NCI-H128 (cell line): ENCODE measurements around the gene RASA2.
"Not testable (repeated sequence)": the region's sequence is repeated elsewhere in the genome, so short reads cannot be mapped to it uniquely, and the experiment has no call there.

Experiments used
- DNase-seq: peaks from one replicate; lab custom pipeline; 2025; ENCODE audit not compliant: unreplicated experiment; lab: John Stamatoyannopoulos, UW

The RASA2 gene

DNA sequence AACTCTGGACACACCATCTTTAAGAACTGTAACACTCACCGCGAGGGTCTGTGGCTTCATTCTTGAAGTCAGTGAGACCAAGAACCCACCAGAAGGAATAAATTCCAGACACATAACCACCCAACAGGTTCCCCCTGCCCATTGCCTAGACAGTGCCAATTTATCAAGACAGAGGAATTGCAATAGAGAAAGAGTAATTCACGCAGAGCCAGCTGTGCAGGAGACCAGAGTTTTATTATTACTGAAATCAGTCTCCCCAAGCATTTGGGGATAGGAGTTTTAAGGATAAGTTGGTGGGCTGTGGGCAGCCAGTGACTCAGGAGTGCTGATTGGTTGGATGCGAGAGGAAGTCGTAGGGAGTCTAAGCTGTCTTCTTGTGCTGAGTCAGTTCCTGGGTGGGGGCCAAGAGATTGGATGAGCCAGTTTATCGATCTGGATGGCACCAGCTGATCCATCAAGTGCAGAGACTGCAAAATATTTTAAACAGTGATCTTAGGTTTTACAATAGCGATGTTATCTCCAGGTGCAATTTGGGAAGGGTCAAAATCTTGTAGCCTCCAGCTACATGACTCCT lies 142.1 kb downstream of the RASA2 start:
- DNase-seq, result not testable (repeated sequence)

DNA sequence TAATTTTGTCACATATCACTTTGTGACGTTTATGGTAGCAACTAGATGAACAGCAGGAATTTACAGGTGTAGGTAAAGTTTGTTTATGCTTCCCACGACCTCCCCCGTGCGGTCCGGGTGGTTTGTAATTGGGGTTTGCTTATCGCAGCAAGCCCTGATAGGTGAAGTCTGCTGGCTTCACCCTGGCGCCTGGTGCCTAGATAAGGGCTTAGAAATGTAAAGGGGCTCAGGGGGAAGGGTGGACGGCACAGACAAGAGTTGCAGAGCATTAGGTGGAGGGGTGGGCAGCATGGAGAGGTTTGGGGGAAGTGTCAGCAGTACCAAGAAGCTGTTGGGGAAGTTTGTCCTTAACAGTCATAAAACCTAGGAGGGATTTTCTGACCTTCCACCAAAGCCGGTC lies 143.1 kb downstream of the RASA2 start:
- DNase-seq, result no peak

DNA sequence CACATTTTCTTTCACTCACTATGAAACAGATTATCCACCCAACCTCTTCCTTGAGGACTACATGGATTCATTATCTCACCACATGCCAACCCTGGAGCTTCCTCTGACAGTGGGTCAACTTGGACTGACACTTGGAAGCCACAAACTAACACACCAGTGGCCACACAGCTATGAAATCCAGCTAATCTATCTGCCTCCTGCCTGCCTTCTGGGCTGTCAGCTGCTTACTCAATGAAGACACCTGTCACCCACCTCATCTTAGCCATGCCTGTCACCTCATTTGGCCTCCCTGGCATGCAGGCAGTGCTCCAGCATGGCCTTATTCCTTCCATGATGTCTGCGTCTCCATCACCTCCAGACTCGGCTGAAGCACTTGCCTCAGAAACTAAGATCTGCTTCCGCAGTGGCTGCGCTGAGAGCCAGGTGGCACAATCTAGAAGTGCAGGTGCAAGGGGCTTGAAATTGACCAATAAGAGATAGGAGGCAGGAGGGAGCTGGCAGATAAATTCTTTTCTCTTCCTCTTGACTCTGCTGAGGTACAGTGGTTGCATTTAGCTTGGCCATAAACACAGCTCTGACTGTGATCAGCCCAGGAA lies 146.1 kb downstream of the RASA2 start:
- no peak for DNase-seq

DNA sequence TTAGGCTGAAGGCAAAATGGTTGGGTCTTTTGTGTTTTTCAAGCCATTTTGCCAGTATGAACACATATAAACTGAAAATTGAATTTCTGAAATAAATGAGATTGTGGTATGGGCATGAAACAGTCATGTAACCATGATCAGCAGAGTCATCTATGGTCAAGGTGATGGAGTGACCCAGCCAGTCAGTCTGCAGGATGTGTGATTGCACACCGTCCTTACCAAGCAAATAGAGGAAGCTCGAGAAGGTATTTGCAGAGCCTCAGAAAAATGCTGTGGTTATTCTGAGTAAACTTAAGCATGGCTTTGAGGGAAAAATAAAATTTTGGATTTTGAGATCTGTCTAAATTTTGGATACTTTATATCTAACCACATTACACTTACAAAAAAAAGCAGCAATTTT lies 155.4 kb downstream of the RASA2 start:
- DNase-seq, result no peak

DNA sequence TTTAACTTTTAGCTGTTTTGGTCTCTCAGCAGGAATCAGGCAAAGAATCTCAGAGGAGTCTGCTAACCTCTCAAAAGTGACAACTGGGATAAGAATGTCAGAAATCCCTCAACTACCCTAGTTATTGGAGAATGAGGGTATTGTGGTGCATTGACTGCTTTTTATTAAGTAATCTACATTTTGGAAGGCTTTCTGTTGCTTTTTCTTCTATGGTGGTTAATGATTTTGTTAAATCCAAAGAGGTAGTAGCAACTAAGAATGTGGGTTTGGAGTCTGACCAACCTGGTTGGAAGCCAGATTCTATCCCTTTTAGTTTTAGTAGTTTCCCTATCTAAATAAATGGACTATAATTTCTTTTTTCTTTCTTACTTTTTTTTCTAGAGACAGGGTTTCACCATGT lies 156.6 kb downstream of the RASA2 start:
- DNase-seq, result no peak

DNA sequence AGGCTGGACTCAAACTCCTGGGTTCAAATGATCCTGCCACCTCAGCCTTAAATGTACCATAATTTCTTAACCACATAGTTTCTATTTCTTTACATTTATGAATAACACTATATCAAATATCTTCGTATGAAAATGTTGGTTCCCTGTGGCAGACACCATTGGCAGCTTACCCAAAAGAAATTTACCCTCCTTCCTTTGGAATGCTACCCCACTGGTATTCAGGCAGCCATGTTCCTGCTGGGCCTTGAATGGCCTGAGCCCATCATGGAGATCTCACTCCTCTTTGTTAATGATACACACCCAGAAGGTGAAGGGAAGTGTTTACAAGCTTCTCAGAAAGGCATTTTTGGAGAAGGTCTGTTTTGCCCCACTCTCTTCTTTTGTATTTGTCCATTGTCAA lies 157.0 kb downstream of the RASA2 start:
- no peak for DNase-seq

DNA sequence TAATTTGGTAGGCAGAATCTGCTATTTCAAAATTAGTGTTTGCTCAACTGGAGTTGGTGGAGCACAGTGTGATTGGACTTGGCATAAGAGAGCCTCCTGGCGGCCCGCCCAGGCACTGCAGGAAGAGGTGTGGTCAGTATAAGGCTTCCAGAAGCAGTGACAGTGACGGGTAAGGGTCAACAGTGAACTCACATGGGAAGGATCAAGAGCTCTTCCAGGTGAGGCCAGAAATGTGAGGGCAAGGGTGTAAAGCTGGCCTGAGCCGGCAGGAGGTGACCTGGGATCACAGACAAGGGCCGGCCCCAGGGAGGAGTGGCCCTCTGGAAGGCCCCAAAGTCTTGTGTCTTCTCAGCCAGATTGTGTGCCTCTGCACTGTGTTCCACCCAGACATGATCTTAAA lies 158.1 kb downstream of the RASA2 start:
- no peak for DNase-seq

DNA sequence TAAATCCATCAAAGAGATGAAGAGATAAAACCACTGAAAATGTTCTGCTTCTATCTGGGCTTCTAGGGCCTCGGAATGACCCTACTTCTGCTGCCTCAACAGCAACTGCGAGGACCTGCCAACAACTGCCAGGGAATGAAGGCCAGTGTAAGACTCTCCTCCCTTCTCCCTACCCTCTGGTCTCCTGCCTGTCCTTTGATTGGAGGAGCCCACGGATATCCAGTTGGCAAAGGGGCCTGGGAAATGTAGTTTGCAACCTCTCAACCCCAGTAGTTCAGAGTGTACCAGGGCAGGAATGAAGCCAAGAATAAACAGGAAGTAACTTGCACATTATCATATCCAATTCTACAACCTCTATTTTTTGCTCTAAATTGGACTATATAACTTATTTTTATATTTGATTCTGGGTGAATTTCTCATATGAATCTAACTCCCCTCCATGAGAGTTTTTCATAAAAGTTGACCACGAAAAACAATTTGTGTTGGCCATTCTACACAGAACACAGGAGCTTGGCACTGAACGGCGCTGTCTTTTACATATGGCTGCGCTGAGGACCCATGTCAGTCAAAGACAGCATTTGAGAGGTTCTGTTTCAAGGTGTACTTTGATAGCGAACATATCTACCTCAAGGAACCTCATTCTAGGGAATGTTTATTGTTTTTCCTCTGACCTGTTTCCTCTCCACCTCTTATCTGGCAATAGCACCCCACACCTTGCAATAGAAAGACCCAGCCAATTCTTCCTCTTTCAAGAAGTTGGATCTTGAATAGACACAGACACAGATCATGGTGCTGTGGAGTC lies 160.1 kb downstream of the RASA2 start:
- DNase-seq, result no peak

DNA sequence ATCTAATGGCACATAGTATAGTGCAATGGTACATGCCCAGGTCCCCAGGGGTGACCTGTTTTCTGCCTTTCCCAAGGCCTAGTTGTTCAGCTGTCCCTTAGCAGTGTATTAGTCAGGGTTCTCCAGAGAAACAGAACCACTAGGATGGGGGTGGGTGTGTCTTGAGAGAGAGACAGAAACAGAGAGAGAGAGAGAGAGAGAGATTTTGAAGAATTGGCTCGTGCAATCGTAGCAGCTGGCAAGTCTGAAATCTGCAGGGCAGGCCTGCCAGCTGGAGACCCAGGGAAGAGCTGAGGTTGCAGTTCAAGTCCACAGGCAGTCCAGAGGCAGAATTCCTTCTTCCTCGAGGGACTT lies 160.7 kb downstream of the RASA2 start:
- DNase-seq, result no peak

DNA sequence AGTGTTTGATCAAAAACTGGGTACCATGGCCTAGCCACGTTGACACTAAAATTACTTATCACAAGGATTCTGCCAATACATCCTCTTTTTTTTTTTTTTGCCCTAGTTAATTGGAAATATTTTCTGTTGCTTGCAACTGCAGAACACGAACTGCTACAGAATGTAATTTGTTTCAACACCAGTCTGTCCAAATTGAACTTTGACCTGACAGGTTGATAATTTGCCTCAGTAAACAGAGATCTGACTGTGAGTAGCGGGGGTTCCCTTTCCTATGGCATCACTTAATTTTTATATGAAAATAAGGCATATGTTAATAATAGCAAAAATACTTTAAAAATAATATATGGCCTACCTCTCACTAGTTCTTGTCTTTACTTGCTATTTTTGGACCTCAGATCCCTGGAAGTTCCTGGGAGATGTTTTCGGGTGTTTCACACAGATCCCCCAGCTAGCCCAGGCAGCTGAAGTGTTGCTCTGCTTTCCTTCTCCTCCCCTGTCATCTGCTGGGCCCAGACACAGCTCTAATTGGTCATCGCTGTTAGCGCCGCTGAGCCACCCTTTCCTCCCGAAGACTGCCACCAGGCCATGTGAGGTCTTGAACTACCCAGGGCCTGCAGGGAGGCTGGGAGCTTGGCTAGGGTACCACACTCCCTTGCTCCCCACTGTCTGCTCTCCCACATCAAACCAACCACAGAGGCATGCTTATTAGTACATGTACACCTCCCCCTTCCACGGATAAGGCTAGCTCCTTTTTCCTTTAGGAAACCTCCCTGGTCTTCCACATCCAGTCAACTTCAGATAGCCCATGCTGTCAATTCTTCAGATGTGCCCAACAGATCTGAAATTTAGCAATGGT lies 161.5 kb downstream of the RASA2 start:
- DNase-seq, result no peak

DNA sequence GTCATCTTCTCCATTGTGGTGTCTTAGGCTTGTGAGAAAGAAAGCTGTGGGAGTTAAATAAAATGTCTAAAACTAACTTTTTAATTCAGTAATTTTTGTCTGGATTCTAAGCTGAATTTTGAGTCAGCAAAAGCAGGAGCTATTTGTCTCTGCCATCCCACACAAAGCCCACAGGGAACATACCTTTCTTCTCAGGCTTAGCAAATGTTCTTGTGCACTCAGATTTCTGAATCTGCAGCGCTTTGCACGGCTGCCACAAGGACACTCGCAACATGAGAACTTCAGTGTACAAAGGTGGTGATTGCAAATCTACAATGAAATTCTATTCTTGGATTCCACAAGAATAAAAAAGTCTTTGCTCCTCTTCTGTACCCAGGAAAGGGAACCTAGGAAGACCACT lies 163.0 kb downstream of the RASA2 start:
- DNase-seq, result no peak

DNA sequence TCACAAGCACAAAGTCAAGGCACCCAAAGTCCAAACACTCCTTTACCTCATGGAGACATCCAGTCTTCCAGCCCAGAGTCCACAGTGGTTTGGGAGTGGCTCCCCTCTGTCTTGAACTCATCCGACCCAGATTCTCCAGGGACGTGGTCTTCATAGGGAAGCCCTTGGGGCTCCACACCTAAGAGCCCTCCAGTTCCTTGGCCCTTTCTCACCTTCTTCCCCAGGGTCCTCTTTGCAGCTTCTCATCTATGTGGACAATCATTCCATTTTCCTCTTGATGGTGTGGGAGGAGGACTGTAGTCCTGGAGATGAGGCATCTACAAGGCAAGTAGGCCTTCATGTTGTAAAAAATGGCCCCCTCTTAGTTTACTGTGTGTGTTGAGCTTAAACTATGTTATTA lies 164.0 kb downstream of the RASA2 start:
- DNase-seq, result no peak

DNA sequence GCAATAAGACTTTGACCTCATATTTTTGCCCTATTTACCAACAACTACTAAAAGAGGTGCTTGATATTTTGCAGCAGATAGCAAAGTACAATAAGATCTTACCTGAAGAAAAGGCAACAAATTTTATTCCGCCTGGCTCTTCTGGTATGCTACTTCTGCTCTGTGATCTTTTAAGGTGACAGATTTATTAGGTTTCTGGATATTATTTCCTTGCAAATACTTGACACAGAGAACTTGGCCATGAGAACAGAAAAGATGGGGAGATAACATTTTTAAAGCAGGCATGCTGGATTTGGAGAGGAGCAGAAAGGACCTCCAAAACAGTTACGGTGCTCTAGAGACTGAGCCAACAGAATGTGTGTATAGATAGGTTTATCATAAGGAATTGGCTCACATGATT lies 164.6 kb downstream of the RASA2 start:
- DNase-seq, result no peak

DNA sequence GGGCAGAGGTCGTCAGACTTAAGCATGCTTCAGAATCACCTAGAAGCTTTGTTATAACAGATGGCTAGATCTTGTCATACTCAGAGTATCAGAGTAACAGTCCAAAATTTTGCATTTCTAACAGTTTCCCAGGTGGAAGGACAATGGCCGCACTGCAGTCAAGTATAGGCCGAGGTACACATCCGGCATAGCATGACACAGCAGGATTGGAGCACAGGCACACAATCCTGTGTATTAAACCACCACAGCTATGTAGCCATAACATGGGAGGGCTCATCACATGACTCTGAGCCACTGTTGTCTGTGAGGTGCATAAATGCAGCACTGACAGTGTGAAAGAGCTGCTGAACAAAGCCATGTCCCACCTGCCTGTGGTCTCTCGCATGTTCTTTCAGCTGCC lies 165.5 kb downstream of the RASA2 start:
- DNase-seq, result no peak

DNA sequence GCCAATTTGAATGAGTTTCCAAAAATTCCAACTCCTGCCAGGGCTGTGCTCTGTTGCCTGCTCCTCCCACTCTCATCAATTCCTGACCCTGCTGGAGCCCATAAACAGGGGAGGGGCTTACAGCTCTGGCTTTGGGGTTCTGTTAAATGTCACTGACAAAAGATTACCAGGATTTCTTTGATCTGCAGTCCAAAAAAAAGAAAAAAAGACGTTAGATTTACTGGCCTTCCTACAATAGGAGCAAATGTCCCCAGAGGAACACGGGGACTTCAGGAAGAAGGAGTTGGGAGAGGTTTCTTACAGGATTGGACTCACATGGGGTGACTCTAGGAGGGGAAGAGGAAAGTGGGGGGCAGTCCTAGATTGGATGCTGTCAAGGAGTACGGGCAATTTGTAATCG lies 167.0 kb downstream of the RASA2 start:
- no peak for DNase-seq

DNA sequence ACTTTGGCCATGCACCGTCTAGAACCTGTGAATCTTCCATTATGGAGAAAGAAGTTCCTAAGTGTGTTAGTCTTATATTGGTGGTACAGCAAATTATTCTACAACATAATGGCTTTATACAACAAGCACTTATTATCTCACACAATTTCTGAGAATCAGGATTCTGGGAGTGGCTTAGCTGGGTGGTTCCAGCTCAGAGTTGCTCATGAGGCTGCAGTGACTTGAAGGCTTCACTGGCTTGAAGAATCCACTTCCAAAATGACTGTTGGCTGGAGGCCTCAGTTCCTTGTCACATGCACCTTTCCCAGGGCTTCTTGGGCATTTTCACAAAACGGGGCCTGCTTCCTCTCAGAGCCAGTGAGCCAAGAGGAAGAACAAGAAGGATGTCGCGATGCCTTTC lies 169.0 kb downstream of the RASA2 start:
- DNase-seq, result no peak

DNA sequence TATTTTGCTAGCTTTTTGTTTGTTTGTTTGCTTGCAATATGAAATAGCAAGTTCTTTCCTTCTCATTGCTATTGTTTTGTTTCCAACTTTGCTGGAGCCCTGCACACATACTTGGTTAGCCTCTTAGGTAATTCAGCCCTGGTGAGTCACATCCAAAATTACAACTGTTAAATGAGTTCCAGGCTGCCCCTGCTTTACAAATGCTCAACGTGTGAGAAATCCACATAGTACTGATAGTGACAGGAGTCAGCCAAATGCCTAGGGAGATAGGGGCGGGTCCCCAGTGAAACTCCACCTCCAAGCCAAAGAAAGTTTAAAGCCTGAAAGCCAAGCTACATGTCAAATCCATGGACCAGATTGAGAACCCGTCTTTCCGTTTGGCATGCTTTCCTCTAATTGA lies 169.9 kb downstream of the RASA2 start:
- no peak for DNase-seq

DNA sequence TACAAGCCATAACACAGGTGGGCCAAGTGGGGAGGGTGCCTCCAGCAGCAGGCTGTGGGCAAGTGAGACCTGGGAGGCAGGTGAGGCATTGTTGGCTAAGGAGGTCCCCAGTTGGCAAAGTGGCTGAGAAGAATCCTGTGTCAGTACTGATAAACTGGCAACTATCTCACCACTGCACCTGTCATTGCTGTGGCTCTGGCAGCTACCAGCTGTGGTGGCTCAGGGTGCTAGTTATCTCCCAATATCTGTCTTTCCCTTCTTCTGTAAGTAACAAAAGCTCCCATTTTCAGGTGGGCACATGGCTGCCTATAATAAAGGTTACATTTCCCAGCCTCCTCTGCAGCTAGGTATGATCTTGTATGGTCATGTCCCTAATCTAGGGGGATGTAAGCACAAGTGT lies 170.7 kb downstream of the RASA2 start:
- DNase-seq, result no peak

DNA sequence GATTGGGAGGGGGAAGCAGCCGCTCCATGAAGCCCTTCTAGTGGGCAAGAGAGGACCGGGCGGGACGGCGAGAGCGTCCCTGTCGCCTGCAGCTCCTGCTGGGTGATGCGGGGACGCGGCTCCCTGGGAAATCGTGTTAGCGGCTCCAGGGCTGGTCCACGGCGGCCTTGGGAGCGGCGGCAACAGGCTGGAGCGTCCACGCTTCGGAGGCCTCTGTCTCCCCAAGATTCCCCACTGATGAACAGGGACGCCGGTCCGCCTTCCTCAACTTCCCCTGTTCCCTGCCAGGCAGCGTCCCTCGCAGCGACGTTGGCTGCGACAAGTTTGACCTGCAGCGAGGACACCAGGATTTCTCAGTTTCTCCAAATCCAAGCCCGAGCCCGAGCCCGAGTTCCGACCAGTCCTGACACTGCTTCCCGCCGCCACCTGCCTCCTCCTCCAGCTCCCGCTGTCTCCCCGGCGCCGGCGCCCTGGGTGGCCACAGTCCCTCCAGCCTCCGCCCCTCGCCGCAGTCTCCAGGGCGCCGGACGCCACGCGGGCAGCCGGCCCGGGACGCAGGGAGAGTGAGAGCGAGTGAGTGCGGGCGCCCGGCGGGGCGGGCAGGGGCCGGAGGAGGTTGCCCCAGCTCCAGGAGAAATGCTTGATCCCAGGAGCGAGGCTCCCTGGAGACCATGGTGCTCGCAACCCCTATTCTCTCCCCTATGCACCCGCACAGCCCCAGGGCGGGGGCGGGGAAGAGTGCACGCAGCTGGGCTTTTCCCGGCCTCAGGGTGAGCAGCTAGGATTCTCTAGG lies 173.2 kb downstream of the RASA2 start:
- no peak for DNase-seq

DNA sequence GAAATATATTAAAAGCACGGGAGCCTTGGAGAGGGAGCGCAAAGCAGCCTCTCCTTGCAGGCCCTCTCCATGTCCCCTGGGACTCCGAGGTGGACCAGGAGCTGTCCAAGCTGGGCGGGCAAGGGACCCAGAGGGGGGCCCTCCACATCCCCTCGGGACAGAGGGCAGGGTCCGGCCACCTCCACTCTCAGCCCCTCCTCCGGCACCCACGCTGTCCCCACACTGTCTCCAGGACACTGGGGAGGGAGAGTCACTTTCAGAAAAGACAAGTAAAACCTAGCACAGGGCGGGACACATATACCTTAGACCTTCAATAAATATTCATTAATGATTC lies 173.8 kb downstream of the RASA2 start:
- no peak for DNase-seq
